ENCODE measurements around the gene MRS2.

DNA sequence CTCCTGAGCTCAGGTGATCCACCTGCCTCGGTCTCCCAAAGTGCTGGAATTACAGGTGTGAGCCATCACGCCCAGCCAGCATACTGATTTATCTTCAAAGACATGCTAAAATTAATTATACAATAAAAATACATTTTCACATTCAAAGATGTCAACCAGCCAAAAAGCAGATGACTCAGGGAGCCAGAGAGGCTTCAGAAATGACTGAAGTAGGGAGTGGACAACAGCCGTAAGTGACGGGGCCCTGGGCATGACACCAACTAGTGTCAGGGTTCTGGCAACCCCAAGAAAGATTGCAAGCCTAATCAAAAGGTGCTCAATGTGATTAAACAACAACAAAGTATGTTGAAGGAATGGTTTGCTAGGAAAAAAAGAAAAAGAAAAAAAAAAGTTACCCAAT is 58.2 kb downstream of the MRS2 start:
- TF ChIP-seq, protein P1, sequence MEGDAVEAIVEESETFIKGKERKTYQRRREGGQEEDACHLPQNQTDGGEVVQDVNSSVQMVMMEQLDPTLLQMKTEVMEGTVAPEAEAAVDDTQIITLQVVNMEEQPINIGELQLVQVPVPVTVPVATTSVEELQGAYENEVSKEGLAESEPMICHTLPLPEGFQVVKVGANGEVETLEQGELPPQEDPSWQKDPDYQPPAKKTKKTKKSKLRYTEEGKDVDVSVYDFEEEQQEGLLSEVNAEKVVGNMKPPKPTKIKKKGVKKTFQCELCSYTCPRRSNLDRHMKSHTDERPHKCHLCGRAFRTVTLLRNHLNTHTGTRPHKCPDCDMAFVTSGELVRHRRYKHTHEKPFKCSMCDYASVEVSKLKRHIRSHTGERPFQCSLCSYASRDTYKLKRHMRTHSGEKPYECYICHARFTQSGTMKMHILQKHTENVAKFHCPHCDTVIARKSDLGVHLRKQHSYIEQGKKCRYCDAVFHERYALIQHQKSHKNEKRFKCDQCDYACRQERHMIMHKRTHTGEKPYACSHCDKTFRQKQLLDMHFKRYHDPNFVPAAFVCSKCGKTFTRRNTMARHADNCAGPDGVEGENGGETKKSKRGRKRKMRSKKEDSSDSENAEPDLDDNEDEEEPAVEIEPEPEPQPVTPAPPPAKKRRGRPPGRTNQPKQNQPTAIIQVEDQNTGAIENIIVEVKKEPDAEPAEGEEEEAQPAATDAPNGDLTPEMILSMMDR (IDR thresholded peaks at IDR 0.05), result no peak
- no peak for TF ChIP-seq POLR2A (IDR thresholded peaks at IDR 0.05)
